HepG2 (cell line): Measurements from ENCODE around the gene CTNNAL1. TPM values are rescaled to one million over a fixed set of nuclear protein-coding genes. Genes with fewer than 3 reads are reported as not detected.
"Not testable (repeated sequence)": the region's sequence is repeated elsewhere in the genome, so short reads cannot be mapped to it uniquely, and the experiment has no call there.

Experiments used
- ATAC-seq: fragments of 200-7000 bp; cut with Tn5 transposase; 3 replicates; pipeline ENCODE4 v1.9.1; 2020; ENCODE audit warnings: mild to moderate bottlenecking, moderate library complexity
- BruUV-seq: library from RNA; stranded (reverse); fragments of 400-500 nt; replicated peaks from 2 replicates; lab custom pipeline; 2021; lab: Mats Ljungman, UMichigan
- CTCF ChIA-PET: fragments of 300-600 bp; formaldehyde crosslinking; extraction: SDS; loops from one replicate; lab custom pipeline; 2021; ENCODE audit warnings: low total read pairs, inconsistent platforms, low intra/inter-chr PET ratio; lab: Yijun Ruan, JAX
- POLR2A ChIA-PET: fragments of 350-600 bp; sonication (Branson Sonifier 250); formaldehyde crosslinking; loops from one replicate; lab custom pipeline; 2020; ENCODE audit warnings: antibody characterized with exemption, inconsistent platforms; lab: Yijun Ruan, JAX
- DNase-seq: peaks from one replicate; pipeline ENCODE4 v3.0.0-alpha.2; 2015; ENCODE audit warnings: low spot score
- FAIRE-seq: peaks from 3 replicates; lab custom pipeline; 2011; peaks lifted over from hg19 to GRCh38; lab: Jason Lieb, UNC
- H2AFZ ChIP-seq: one replicate; pipeline ENCODE4 v1.6.1; 2011; ENCODE audit warnings: low read length, inconsistent platforms
- H3K27ac ChIP-seq: fragments of 300-600 bp; 3 replicates; pipeline ENCODE4 v1.8.0; 2011; ENCODE audit warnings: mixed run types, mild to moderate bottlenecking, mixed read lengths, low read length, inconsistent platforms; ENCODE audit not compliant: insufficient read depth; ENCODE audit errors: extremely low read length
- H3K27me3 ChIP-seq, 2 experiments: fragments of 200-600 bp in 1 of 2; 2 replicates in 1 of 2; 3 replicates in 1 of 2; pipeline versions ENCODE4 v1.6.0 to v1.8.0; 2011; ENCODE audit warnings: low read length in 2 of 2, mild to moderate bottlenecking in 2 of 2, moderate library complexity in 2 of 2, inconsistent platforms in 1 of 2; ENCODE audit not compliant: insufficient read depth in 2 of 2, control insufficient read depth in 1 of 2
- H3K36me3 ChIP-seq, 2 experiments: fragments of 200-600 bp in 1 of 2; replicated peaks in 1 of 2; 2 replicates in 1 of 2; 3 replicates in 1 of 2; pipeline versions ENCODE4 v1.5.1 to v1.8.0; 2011; ENCODE audit warnings: low read length in 2 of 2, inconsistent platforms in 1 of 2; ENCODE audit not compliant: insufficient read depth in 2 of 2, control insufficient read depth in 1 of 2
- H3K4me1 ChIP-seq: 2 replicates; pipeline ENCODE4 v1.5.1; 2012; ENCODE audit warnings: low read length, inconsistent platforms; ENCODE audit not compliant: insufficient read depth
- H3K4me2 ChIP-seq: 2 replicates; pipeline ENCODE4 v1.6.0; 2011; ENCODE audit warnings: low read depth, low read length, inconsistent platforms
- H3K4me3 ChIP-seq, 3 experiments: fragments of 200-600 bp in 1 of 3; sonication (generic), shearing (Covaris generic) in 1 of 3; replicated peaks in 1 of 3; 2 replicates each; pipeline ENCODE4 v1.5.1; 2011 to 2016; ENCODE audit warnings: low read length in 3 of 3, inconsistent platforms in 2 of 3, low read depth in 2 of 3, mild to moderate bottlenecking in 2 of 3, control low read depth in 1 of 3, mixed read lengths in 1 of 3; ENCODE audit not compliant: insufficient read depth in 1 of 3
- H3K79me2 ChIP-seq: one replicate; pipeline ENCODE4 v1.6.1; 2011; ENCODE audit warnings: low read length, inconsistent platforms; ENCODE audit not compliant: insufficient read depth
- H3K9ac ChIP-seq: 2 replicates; pipeline ENCODE4 v1.6.0; 2011; ENCODE audit warnings: mild to moderate bottlenecking, low read depth, low read length, inconsistent platforms; ENCODE audit not compliant: insufficient read depth
- H3K9me3 ChIP-seq: 2 replicates; pipeline ENCODE4 v1.5.1; 2012; ENCODE audit warnings: mild to moderate bottlenecking, low read length
- H4K20me1 ChIP-seq: 2 replicates; pipeline ENCODE4 v1.6.0; 2011; ENCODE audit warnings: inconsistent platforms, mild to moderate bottlenecking, low read length, moderate library complexity; ENCODE audit not compliant: insufficient read depth
- FOXA3 ChIP-seq: IDR thresholded peaks from 2 replicates; pipeline ENCODE4 v1.6.1; 2016; ENCODE audit warnings: missing genetic modification reagents, missing compliant biosample characterization
- JUND ChIP-seq: sonication (generic); formaldehyde crosslinking; IDR thresholded peaks from 2 replicates; pipeline ENCODE4 v1.8.0; 2022; ENCODE audit warnings: mild to moderate bottlenecking, missing genetic modification reagents
- PAXIP1 ChIP-seq: sonication (generic); formaldehyde crosslinking; conservative IDR thresholded peaks from 2 replicates; pipeline ENCODE4 v1.4.0; 2020; ENCODE audit warnings: mild to moderate bottlenecking, missing genetic modification reagents, moderate library complexity
- PTBP1 ChIP-seq: fragments of 200-400 bp; formaldehyde crosslinking; IDR thresholded peaks from 2 replicates; pipeline ENCODE4 v1.6.1; 2018; ENCODE audit warnings: low read length, low read depth; ENCODE audit not compliant: poor library complexity, severe bottlenecking
- RXRB ChIP-seq: IDR thresholded peaks from 2 replicates; pipeline ENCODE4 v1.6.1; 2016; ENCODE audit warnings: borderline replicate concordance, missing genetic modification reagents, missing compliant biosample characterization
- SAP130 ChIP-seq: IDR thresholded peaks from 2 replicates; pipeline ENCODE4 v1.6.1; 2016; ENCODE audit warnings: low read depth
- SIN3B ChIP-seq: fragments of 150-350 bp; IDR thresholded peaks from 2 replicates; pipeline ENCODE4 v1.6.1; 2014; ENCODE audit warnings: low read length
- ZFP37 ChIP-seq: sonication (generic); formaldehyde crosslinking; IDR thresholded peaks from 2 replicates; pipeline ENCODE4 v1.4.0; 2020; ENCODE audit warnings: missing genetic modification reagents, borderline replicate concordance
- ZNF263 ChIP-seq: sonication (generic); formaldehyde crosslinking; IDR thresholded peaks from 2 replicates; pipeline ENCODE4 v1.4.0; 2020; ENCODE audit warnings: missing genetic modification reagents
- ZNF3 ChIP-seq: IDR thresholded peaks from 2 replicates; pipeline ENCODE4 v1.7.0; 2017; ENCODE audit warnings: inconsistent platforms
- ZNF616 ChIP-seq: sonication (generic); formaldehyde crosslinking; IDR thresholded peaks from 2 replicates; pipeline ENCODE4 v1.5.0; 2020; ENCODE audit warnings: low read depth, mild to moderate bottlenecking, missing genetic modification reagents
- ZNF687 ChIP-seq: sonication (generic); formaldehyde crosslinking; IDR thresholded peaks from 2 replicates; pipeline ENCODE4 v1.5.1; 2020; ENCODE audit warnings: mild to moderate bottlenecking, missing genetic modification reagents, moderate library complexity
- ZNF790 ChIP-seq: sonication (generic); formaldehyde crosslinking; IDR thresholded peaks from 2 replicates; pipeline ENCODE4 v1.8.0; 2022; ENCODE audit warnings: missing genetic modification reagents, mild to moderate bottlenecking, borderline replicate concordance
- ZNF816 ChIP-seq: sonication (generic); formaldehyde crosslinking; IDR thresholded peaks from 2 replicates; pipeline ENCODE4 v1.8.0; 2022; ENCODE audit warnings: missing genetic modification reagents, mild to moderate bottlenecking, borderline replicate concordance
- ZNF83 ChIP-seq: sonication (generic); formaldehyde crosslinking; IDR thresholded peaks from 2 replicates; pipeline ENCODE4 v1.4.0; 2020; ENCODE audit warnings: missing genetic modification reagents, mild to moderate bottlenecking, borderline replicate concordance
- ZNF850 ChIP-seq: sonication (generic); formaldehyde crosslinking; conservative IDR thresholded peaks from 2 replicates; pipeline ENCODE4 v1.9.0; 2021; ENCODE audit warnings: mild to moderate bottlenecking, missing genetic modification reagents
- WGBS: methylation state at CpG from one replicate; pipeline ENCODE4 v1.1.6; 2017; ENCODE audit warnings: low lambda C conversion rate; 5-methylcytosine and 5-hydroxymethylcytosine counted together
- in situ Hi-C: cut with HindIII; loops from 2 replicates; pipeline ENCODE4 v1.10.0; 2017; ENCODE audit warnings: low pct_unique_long_range_greater_than_20kb; ENCODE audit not compliant: extremely low pct_ligation_motif_present
- intact Hi-C: fragments of 100-400 bp; cut with micrococcal nuclease; formaldehyde crosslinking; loops from one replicate; pipeline ENCODE4 v1.10.0; 2022; ENCODE audit not compliant: unreplicated experiment
- polyA plus RNA-seq, 8 experiments: library from polyadenylated mRNA; depleted of rRNA in 3 of 8; stranded (reverse) in 7 of 8; unstranded in 1 of 8; fragments of >200 nt; fragmentation: Illumina TruSeq in 4 of 8; extraction: Trizol in 4 of 8; gene quantifications; 2 replicates each; pipeline versions ENCODE4 v1.2.1 to v1.2.3, GENCODE V29; 2011 to 2016; ENCODE audit warnings: low read depth in 4 of 8, missing spikeins in 1 of 8, mixed read lengths in 1 of 8; ENCODE audit not compliant: insufficient read depth in 1 of 8
- total RNA-seq, 5 experiments: library from RNA; depleted of rRNA; stranded (reverse); fragments of >200 nt; fragmentation: Illumina TruSeq; extraction: Trizol; gene quantifications; 2 replicates each; pipeline ENCODE4 v1.2.3, GENCODE V29; 2016; ENCODE audit warnings: low read depth in 1 of 5

CTNNAL1 gene
- total and polyA plus RNA-seq, 2 of the 13 experiments (the other 11 are each of a cell fraction or from before 2014, with no cell fraction given): 32.0 to 162 TPM

GRCh38 chr9:108900176-108900575 lies 113.1 kb downstream of the CTNNAL1 start:
- DNase-seq (no peak), FAIRE-seq (no peak)
- BruUV-seq: no TSS peak

GRCh38 chr9:108899023-108899695 lies 114.1 kb downstream of the CTNNAL1 start:
- 70% methylated on average over 8 of the region's 8 CpGs for WGBS
- FAIRE-seq, H3K9ac ChIP-seq, H3K4me3 ChIP-seq, H3K27me3 ChIP-seq, H3K79me2 ChIP-seq, intact Hi-C loops, H2AFZ ChIP-seq, in situ Hi-C loops, CTCF ChIA-PET, H4K20me1 ChIP-seq, H3K4me2 ChIP-seq, H3K9me3 ChIP-seq: not testable (repeated sequence)
- Histone ChIP-seq H3K4me1 (peaks cover 66% of the 10 kb centered on the region), H3K36me3 (peaks cover 13 to 86% of the 10 kb centered on the region in 2 experiments), H3K27ac (peak overlapping the region; percentile 55)
- DNase-seq (peak; percentile 27), ATAC-seq (peak; percentile 53)
- POLR2A ChIA-PET: interaction anchor here (1.2 to 3.2 kb wide), 3 partner anchors 9 to 30 kb away, joined by 4 to 20 read pairs (median 7); no protein-coding TSS in a partner anchor
- BruUV-seq: TSS peak; percentile 4
- TF ChIP-seq ZNF263 (CRISPR knock-in tag) (0 out of 2 replicates have a peak, but pooled peaks have one; percentile 32), ZNF687 (CRISPR knock-in tag) (peak; percentile 25; the same call in 1 of the 2 replicates), PAXIP1 (peak; percentile 77), RXRB (CRISPR knock-in tag) (peak; percentile 41; the same call in 1 of the 2 replicates)

More at GRCh38 chr9:108900176-108900575, 113.1 kb downstream of the CTNNAL1 start:
- Histone ChIP-seq H3K27me3 (no peaks in the 10 kb centered on the region), H3K79me2 (no peaks in the 10 kb centered on the region), H3K27ac (peak overlapping the region; percentile 55), H2AFZ (no peak overlapping the region), H3K4me2 (no peak overlapping the region), H3K4me1 (peaks cover 55% of the 10 kb centered on the region), H3K9ac (no peak overlapping the region), H4K20me1 (no peaks in the 10 kb centered on the region), H3K36me3 (peaks cover 13 to 88% of the 10 kb centered on the region in 2 experiments), H3K9me3 (no peaks in the 10 kb centered on the region), H3K4me3 (no peak overlapping the region)
- ATAC-seq: no peak
- in situ Hi-C loops: no loop called here
- intact Hi-C loops: no loop called here
- ChIA-PET CTCF (no interaction called here), POLR2A (interaction anchor here (2.0 to 3.2 kb wide), 2 partner anchors 10 to 15 kb away, joined by 7 to 20 read pairs; no protein-coding TSS in a partner anchor)
- TF ChIP-seq ZNF850 (no peak), ZNF616 (CRISPR knock-in tag) (no peak), PTBP1 (no peak), ZFP37 (CRISPR knock-in tag) (no peak), FOXA3 (CRISPR knock-in tag) (no peak), SAP130 (no peak), ZNF790 (CRISPR knock-in tag) (no peak), JUND (CRISPR knock-in tag) (no peak), ZNF816 (CRISPR knock-in tag) (no peak), ZNF83 (CRISPR knock-in tag) (no peak), ZNF3 (CRISPR knock-in tag) (no peak), SIN3B (no peak)
- 97% methylated on average over 5 of the region's 5 CpGs for WGBS
